ENCODE measurements around the gene JMJD1C. TPM values are rescaled to one million over a fixed set of nuclear protein-coding genes. Genes with fewer than 3 reads are reported as not detected.

The JMJD1C gene
- total and polyA plus RNA-seq, 10 of the 15 experiments (the other 5 are each of a cell fraction or from before 2014, with no cell fraction given), result 31.2 to 83.3 (median 49.5) TPM

GRCh38 chr10:63261496-63261895 is 204.3 kb downstream of the JMJD1C start (continued):
- TF ChIP-seq TCF7 (IDR thresholded peaks at IDR 0.05; ENCODE audit: borderline replicate concordance) (peak; percentile 62; the same call in 1 of the 2 replicates), JUNB (IDR thresholded peaks at IDR 0.05) (peak; percentile 82), CBX5 (IDR thresholded peaks at IDR 0.05; ENCODE audit: low read depth) (no peak), POU2F2 (IDR thresholded peaks at IDR 0.05; ENCODE audit: borderline replicate concordance, low read depth, low read length) (no peak), RUNX3 (IDR thresholded peaks at IDR 0.05; ENCODE audit: low read length) (peak; percentile 68; the same call in 1 of the 2 replicates), BCL11A (IDR thresholded peaks at IDR 0.05; ENCODE audit: low read depth, low read length) (0 out of 2 replicates have a peak, but pooled peaks have one; percentile 33), PML (IDR thresholded peaks at IDR 0.05; ENCODE audit: low read length) (0 out of 2 replicates have a peak, but pooled peaks have one; percentile 25), CUX1 (IDR thresholded peaks at IDR 0.05; ENCODE audit: insufficient replicate concordance, low read depth, low read length) (peak; percentile 43), BCL3 (IDR thresholded peaks at IDR 0.05; ENCODE audit: borderline replicate concordance, insufficient read depth, low read depth, low read length, poor library complexity, severe bottlenecking) (no peak)

All from GM12878 (cell line).